Spleen (tissue), 7 donors: ENCODE measurements around the gene AKAP12.
"Not testable (repeated sequence)": the region's sequence is repeated elsewhere in the genome, so short reads cannot be mapped to it uniquely, and the experiment has no call there.

ENCODE experiments used
- CTCF ChIP-seq, 11 experiments: fragments of 200-600 bp in 7 of 11; fragments of 450-650 bp in 4 of 11; sonication (generic) in 4 of 11; IDR thresholded peaks in 8 of 11; conservative IDR thresholded peaks in 3 of 11; 1 replicate in 7 of 11; 2 replicates in 4 of 11; pipeline versions ENCODE4 v1.4.0 to v1.8.0; 2016 to 2021; ENCODE audit warnings: antibody characterized with exemption in 11 of 11, inconsistent platforms in 4 of 11, mild to moderate bottlenecking in 1 of 11
- POLR2AphosphoS5 ChIP-seq, 3 donors: sonication (generic); formaldehyde crosslinking; IDR thresholded peaks; one replicate each; pipeline ENCODE4 v1.5.1; 2017; ENCODE audit warnings: antibody characterized with exemption in 3 of 3
- donor health status: DM: no; HTN: no; CAD: no; lungs with moderate emphysema.
- donor health status: DM: no; HTN: no; CAD: no.
- donor health status: DM: no; HTN: no; CAD: no.

DNA sequence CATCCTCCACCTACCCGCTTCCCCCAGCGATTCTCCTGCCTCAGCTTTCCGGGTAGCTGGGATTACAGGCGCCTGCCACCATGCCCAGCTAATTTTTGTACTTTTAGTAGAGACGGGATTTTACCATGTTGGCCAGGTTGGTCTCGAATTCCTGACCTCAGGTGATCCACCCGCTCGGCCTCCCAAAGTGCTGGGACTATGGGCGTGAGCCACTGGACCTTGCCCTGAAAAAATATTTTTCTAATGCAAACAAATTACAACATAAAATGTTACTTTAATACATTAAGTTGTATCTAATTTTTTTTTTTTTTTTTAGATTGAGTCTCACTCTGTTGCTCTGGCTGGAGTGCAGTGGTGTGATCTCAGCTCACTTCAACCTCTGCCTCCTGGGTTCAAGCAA is 142.9 kb downstream of the AKAP12 start:
- TF ChIP-seq CTCF (IDR thresholded peaks at IDR 0.05 in 8 of 11, conservative IDR thresholded peaks at IDR 0.05 in 3 of 11); POLR2AphosphoS5 (IDR thresholded peaks at IDR 0.05): not testable (repeated sequence)
